ENCODE results near the gene CPNE6. TPM values are rescaled to one million over a fixed set of nuclear protein-coding genes. Genes with fewer than 3 reads are reported as not detected.

The CPNE6 gene
- total RNA-seq, 1 donor from 2014 or later = 0.09 TPM

- Mint-ChIP-seq H3K36me3 (ENCODE audit: low read depth) (peaks cover 50% of the 10 kb centered on the region), H3K4me1 (peaks cover 27% of the 10 kb centered on the region), H3K27me3 (no peaks in the 10 kb centered on the region), H3K4me3 (peak within 1 kb of the TSS; percentile 99), H3K27ac (peak within 1 kb of the TSS; percentile 100), H3K9me3 (no peaks in the 10 kb centered on the region)
- intact Hi-C loops (cut with micrococcal nuclease) = loop anchor here (1.0 to 10.0 kb wide), 17 partner anchors 9 to 1020 kb away; partner anchors contain the start of genes ACIN1, C14orf119, CHMP4A and EMC9
- peak; percentile 97 for DNase-seq
- ATAC-seq (ENCODE audit: low read depth) = peak; percentile 83
- ChIA-PET CTCF (interaction anchor here (0.6 to 2.6 kb wide), 13 partner anchors 11 to 194 kb away, joined by 3 to 15 read pairs (median 5); partner anchors contain the start of genes EMC9, IRF9, PSME1 and PSME2), POLR2A (interaction anchor here (0.6 to 6.1 kb wide), 48 partner anchors 9 to 1324 kb away, joined by 3 to 239 read pairs (median 7); partner anchors contain the start of genes ACIN1, C14orf119, CARMIL3 and CBLN3)
- TF ChIP-seq CTCF (IDR thresholded peaks at IDR 0.05) = no peak
Observed at GRCh38 chr14:24114532-24115421, 43.4 kb downstream of the CPNE6 start, which contains the start of the genes DCAF11 and NRL. DCAF11 (plus strand) TSS chr14:24114777; CDS start chr14:24115595, 818 bp downstream. NRL (minus strand) TSS chr14:24114949; CDS start chr14:24082848, 32,101 bp downstream.

DNA sequence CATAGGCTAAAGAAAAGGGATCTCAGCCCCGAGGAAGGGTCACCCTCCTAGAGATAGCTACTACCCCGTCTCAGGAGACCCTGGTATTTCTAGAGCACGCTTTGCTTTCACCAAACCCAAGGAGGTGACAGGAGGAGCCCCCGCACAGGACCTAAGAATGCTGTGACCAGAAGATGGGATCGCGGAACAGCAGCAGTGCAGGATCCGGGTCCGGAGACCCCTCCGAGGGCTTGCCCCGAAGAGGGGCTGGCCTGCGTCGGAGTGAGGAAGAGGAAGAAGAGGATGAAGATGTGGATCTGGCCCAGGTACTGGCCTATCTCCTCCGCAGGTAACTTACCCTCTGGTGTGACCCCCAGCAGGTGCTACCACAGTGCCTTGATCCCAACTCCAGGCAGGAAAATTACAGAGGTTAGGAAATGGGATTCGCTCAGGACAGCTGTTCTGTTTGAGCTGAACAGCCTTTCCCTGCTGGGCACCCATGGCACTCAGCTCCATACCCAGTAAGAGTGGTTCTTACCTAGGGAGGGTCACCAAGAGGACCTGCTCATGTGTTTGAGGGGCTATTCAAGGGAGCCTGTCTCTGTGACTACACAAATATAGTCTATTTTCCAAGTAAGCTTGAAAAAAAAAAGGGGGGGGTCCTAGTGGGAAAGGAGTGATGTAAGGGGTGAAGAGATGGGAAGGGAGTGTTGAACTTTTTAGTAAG is 44.2 kb downstream of the CPNE6 start:
- intact Hi-C loops (cut with micrococcal nuclease) = loop anchor here (1.0 to 10.0 kb wide), 5 partner anchors 8 to 1021 kb away; partner anchors contain the start of genes ACIN1, C14orf119, LTB4R and LTB4R2
- Mint-ChIP-seq H3K4me1 (peaks cover 27% of the 10 kb centered on the region), H3K9me3 (no peaks in the 10 kb centered on the region), H3K27me3 (no peaks in the 10 kb centered on the region), H3K4me3 (peak overlapping the region; percentile 99), H3K36me3 (ENCODE audit: low read depth) (peaks cover 56% of the 10 kb centered on the region), H3K27ac (peak overlapping the region; percentile 100)
- CTCF ChIA-PET = interaction anchor here (1.0 to 2.6 kb wide), 8 partner anchors 10 to 193 kb away, joined by 3 to 15 read pairs (median 8); partner anchors contain the start of genes EMC9, IRF9 and PSME1
- ATAC-seq (ENCODE audit: low read depth) (no peak), DNase-seq (peak; percentile 31)
- no peak for TF ChIP-seq CTCF (IDR thresholded peaks at IDR 0.05)
- POLR2A ChIA-PET = interaction anchor here (0.7 to 6.1 kb wide), 28 partner anchors 8 to 794 kb away, joined by 3 to 239 read pairs (median 12); partner anchors contain the start of genes CARMIL3, CHMP4A, CIDEB and EMC9

DNA sequence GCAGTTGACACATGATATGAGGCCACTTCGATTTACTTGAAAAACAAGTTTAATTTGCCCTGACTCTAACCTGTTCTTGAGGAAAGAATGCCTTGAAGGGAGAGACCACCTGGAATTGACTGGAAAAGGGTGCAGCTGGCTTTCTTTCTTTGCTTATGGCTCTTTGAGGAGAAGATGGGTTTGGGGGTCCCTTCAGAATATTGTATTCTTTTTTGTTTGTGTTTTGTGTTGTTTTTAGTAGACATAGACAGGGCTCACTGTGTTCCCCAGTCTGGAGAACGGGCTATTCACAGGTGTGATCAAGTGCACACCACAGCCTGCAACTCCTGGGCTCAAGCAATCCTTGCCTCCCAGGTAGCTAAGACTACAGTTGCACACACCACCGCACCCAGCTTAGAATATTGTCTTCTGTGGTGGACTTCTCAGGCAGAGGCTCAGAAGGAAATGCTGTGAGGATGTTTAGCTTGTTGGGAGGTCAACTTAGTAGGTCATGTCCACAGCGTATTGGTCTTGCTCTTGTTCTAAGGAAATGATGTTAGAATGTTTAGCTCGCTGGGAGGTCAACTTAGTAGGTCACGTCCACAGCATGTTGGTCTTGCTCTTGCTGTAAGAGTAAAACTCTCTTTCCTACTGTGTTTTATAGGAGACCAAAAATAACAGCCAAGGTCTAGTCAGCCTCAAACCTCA is 44.9 kb downstream of the CPNE6 start:
- Mint-ChIP-seq H3K4me1 (peaks cover 27% of the 10 kb centered on the region), H3K36me3 (ENCODE audit: low read depth) (peaks cover 63% of the 10 kb centered on the region), H3K9me3 (no peaks in the 10 kb centered on the region), H3K27me3 (no peaks in the 10 kb centered on the region), H3K4me3 (peak overlapping the region; percentile 99), H3K27ac (peak overlapping the region; percentile 100)
- CTCF ChIA-PET = interaction anchor here (1.2 to 1.7 kb wide), 3 partner anchors 16 to 126 kb away, joined by 3 to 5 read pairs (median 3); partner anchors contain the start of genes PSME1 and TINF2
- no peak for TF ChIP-seq CTCF (IDR thresholded peaks at IDR 0.05)
- no peak for DNase-seq
- intact Hi-C loops (cut with micrococcal nuclease) = loop anchor here (10.0 kb wide), 1 partner anchor 1021 kb away; the partner anchor contains the start of genes ACIN1 and C14orf119
- ATAC-seq (ENCODE audit: low read depth) = no peak
- POLR2A ChIA-PET = interaction anchor here (0.7 to 6.1 kb wide), 7 partner anchors 11 to 126 kb away, joined by 3 to 239 read pairs (median 37); partner anchors contain the start of genes EMC9, IRF9, PCK2 and PSME1

- CTCF ChIA-PET = interaction anchor here (1.2 to 1.8 kb wide), 4 partner anchors 17 to 125 kb away, joined by 3 to 5 read pairs (median 4); partner anchors contain the start of genes PSME1 and TINF2
- H3K36me3 Mint-ChIP-seq (ENCODE audit: low read depth) = peaks cover 68% of the 10 kb centered on the region
- no peak overlapping the region for H3K27ac Mint-ChIP-seq
- intact Hi-C loops (cut with micrococcal nuclease) = loop anchor here (10.0 kb wide), 1 partner anchor 1022 kb away; the partner anchor contains the start of genes ACIN1 and C14orf119
- no peak overlapping the region for H3K4me3 Mint-ChIP-seq
- H3K4me1 Mint-ChIP-seq = peaks cover 30% of the 10 kb centered on the region
- TF ChIP-seq CTCF (IDR thresholded peaks at IDR 0.05) = no peak
- no peak for DNase-seq
- no peaks in the 10 kb centered on the region for H3K9me3 Mint-ChIP-seq
- no peak for ATAC-seq (ENCODE audit: low read depth)
- POLR2A ChIA-PET = interaction anchor here (1.0 to 6.1 kb wide), 7 partner anchors 9 to 44 kb away, joined by 3 to 239 read pairs (median 22); partner anchors contain the start of genes EMC9, IRF9, PCK2 and PSME1
- no peaks in the 10 kb centered on the region for H3K27me3 Mint-ChIP-seq
Observed at GRCh38 chr14:24117179-24117578, 45.8 kb downstream of the CPNE6 start.
